ENCODE data around the gene EIF2B5. TPM values are rescaled to one million over a fixed set of nuclear protein-coding genes. Genes with fewer than 3 reads are reported as not detected.

EIF2B5 gene
- total RNA-seq, 2 donors from 2014 or later: 38.7 to 39.7 TPM

DNA sequence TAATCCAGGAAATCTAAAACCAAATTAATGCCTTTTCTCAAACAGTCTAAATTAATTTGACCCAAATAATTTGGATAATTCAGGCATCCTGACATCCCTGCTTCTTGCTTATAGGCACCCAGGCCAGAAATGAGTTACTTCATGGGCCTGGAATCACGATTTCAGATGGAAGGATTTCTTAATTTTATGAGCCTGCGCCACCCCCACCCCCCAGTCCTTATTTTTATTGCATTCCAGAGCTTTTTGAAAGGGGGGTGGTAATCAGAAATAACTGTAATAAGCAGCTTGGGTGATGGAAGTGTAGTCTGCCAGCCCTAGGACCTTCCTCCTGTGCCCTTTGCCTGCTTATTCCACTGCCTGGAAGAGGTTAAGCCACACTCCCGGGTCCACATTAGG lies 40.8 kb downstream of the EIF2B5 start:
- DNase-seq (ENCODE audit: low spot score) (no peak), ATAC-seq (ENCODE audit: insufficient number of reproducible peaks, low FRiP score, low read depth) (no peak)
- H3K4me3 ChIP-seq: peak overlapping the region; percentile 98
- TF ChIP-seq, protein P1, sequence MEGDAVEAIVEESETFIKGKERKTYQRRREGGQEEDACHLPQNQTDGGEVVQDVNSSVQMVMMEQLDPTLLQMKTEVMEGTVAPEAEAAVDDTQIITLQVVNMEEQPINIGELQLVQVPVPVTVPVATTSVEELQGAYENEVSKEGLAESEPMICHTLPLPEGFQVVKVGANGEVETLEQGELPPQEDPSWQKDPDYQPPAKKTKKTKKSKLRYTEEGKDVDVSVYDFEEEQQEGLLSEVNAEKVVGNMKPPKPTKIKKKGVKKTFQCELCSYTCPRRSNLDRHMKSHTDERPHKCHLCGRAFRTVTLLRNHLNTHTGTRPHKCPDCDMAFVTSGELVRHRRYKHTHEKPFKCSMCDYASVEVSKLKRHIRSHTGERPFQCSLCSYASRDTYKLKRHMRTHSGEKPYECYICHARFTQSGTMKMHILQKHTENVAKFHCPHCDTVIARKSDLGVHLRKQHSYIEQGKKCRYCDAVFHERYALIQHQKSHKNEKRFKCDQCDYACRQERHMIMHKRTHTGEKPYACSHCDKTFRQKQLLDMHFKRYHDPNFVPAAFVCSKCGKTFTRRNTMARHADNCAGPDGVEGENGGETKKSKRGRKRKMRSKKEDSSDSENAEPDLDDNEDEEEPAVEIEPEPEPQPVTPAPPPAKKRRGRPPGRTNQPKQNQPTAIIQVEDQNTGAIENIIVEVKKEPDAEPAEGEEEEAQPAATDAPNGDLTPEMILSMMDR (IDR thresholded peaks at IDR 0.05): no peak
- peaks cover 51% of the 10 kb centered on the region for H3K36me3 ChIP-seq
- peaks cover 24 to 30% of the 10 kb centered on the region in 2 donors for H3K4me1 ChIP-seq (ENCODE audit: control insufficient read depth in 1 of 2, low read depth in 2 of 2)
- H3K27ac ChIP-seq: peak overlapping the region; percentile 74 to 92
- no peaks in the 10 kb centered on the region for H3K27me3 ChIP-seq (replicated peaks; ENCODE audit: insufficient read depth)
- no peaks in the 10 kb centered on the region for H3K9me3 ChIP-seq

DNA sequence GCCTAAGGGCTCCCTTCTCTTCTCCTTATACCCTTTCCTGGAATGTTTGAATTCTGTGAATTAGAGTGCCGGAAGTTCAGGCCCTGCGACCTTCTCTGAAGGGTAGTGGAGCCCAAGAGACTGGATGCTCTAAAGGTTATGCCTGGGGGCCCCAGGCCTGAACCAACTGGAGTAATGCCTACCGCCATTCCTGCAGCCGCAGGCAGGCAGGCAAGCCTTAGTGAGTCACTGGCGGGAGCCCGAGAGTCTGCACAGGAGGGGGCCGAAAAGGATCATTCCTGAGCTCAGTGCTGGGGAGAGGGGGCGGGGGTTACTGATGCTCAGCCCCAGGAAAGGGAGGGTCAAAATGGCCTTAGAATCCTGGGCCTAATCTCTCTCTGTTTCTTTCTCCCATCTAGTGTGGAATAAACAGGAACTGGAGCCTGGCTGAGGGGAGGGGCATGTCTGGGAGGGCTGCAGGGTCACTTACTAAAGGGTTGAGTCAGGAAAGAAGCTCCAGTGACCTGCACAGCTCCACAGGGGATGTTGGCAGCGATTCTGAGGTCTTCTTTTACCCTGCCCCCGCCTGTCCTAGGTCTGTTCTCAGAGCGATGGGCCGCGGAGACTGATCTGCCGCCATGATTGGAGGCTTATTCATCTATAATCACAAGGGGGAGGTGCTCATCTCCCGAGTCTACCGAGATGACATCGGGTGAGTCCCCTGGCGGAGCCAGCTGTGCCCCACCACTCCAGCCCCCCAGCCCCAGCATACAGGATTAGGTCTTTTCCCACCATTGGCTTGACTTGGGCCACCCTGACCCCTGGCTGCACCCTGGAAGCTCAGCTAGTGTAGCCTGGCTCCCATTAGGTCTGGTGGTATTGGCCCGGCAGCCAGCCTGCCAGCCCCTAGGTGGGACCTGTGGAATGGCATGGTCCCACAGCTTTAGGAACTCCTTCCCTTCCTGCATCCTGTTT lies 41.5 kb downstream of the EIF2B5 start:
- no peaks in the 10 kb centered on the region for H3K27me3 ChIP-seq (replicated peaks; ENCODE audit: insufficient read depth)
- DNase-seq (ENCODE audit: low spot score): peak; percentile 57
- TF ChIP-seq, protein P1 (IDR thresholded peaks at IDR 0.05): no peak
- H3K4me1 ChIP-seq (ENCODE audit: control insufficient read depth in 1 of 2, low read depth in 2 of 2): peaks cover 24 to 30% of the 10 kb centered on the region in 2 donors
- H3K27ac ChIP-seq: peak overlapping the region; percentile 74 to 92
- ATAC-seq (ENCODE audit: insufficient number of reproducible peaks, low FRiP score, low read depth): peak; percentile 26
- H3K9me3 ChIP-seq: no peaks in the 10 kb centered on the region
- peak overlapping the region; percentile 98 for H3K4me3 ChIP-seq
- peaks cover 51% of the 10 kb centered on the region for H3K36me3 ChIP-seq

GRCh38 chr3:184177331-184177731 lies 42.2 kb downstream of the EIF2B5 start:
- no peaks in the 10 kb centered on the region for H3K27me3 ChIP-seq (replicated peaks; ENCODE audit: insufficient read depth)
- DNase-seq (ENCODE audit: low spot score): no peak

GRCh38 chr3:184177767-184178306 lies 42.7 kb downstream of the EIF2B5 start:
- H3K27ac ChIP-seq: peak overlapping the region in 1 of 2 donors; percentile 92
- H3K4me3 ChIP-seq: peak overlapping the region; percentile 98
- no peaks in the 10 kb centered on the region for H3K9me3 ChIP-seq
- peaks cover 57% of the 10 kb centered on the region for H3K36me3 ChIP-seq
- DNase-seq (ENCODE audit: low spot score) (no peak), ATAC-seq (ENCODE audit: insufficient number of reproducible peaks, low FRiP score, low read depth) (no peak)
- H3K27me3 ChIP-seq (replicated peaks; ENCODE audit: insufficient read depth): no peaks in the 10 kb centered on the region
- TF ChIP-seq, protein P1 (IDR thresholded peaks at IDR 0.05): no peak
- H3K4me1 ChIP-seq (ENCODE audit: control insufficient read depth in 1 of 2, low read depth in 2 of 2): peaks cover 24 to 30% of the 10 kb centered on the region in 2 donors

More at GRCh38 chr3:184177331-184177731, 42.2 kb downstream of the EIF2B5 start:
- Histone ChIP-seq H3K4me1 (ENCODE audit: control insufficient read depth in 1 of 2, low read depth in 2 of 2) (peaks cover 24 to 30% of the 10 kb centered on the region in 2 donors), H3K36me3 (peaks cover 52% of the 10 kb centered on the region), H3K4me3 (peak overlapping the region; percentile 98), H3K9me3 (no peaks in the 10 kb centered on the region), H3K27ac (peak overlapping the region; percentile 74 to 92)
- no peak for ATAC-seq (ENCODE audit: insufficient number of reproducible peaks, low FRiP score, low read depth)
- TF ChIP-seq, protein P1 (IDR thresholded peaks at IDR 0.05): no peak

- ATAC-seq (ENCODE audit: insufficient number of reproducible peaks, low FRiP score, low read depth) (no peak), DNase-seq (ENCODE audit: low spot score) (no peak)
- Histone ChIP-seq H3K27me3 (replicated peaks; ENCODE audit: insufficient read depth) (no peaks in the 10 kb centered on the region), H3K36me3 (peaks cover 65% of the 10 kb centered on the region), H3K4me3 (no peak overlapping the region), H3K9me3 (no peaks in the 10 kb centered on the region), H3K27ac (no peak overlapping the region), H3K4me1 (ENCODE audit: control insufficient read depth in 1 of 2, low read depth in 2 of 2) (peaks cover 24 to 30% of the 10 kb centered on the region in 2 donors)
- TF ChIP-seq, protein P1 (IDR thresholded peaks at IDR 0.05): no peak
Measured at GRCh38 chr3:184178521-184179138, 43.5 kb downstream of the EIF2B5 start.
